Nephron progenitor cell (in vitro differentiated cells): ENCODE data around the gene HHIPL1.

Experiments used
- DNase-seq: peaks from one replicate; pipeline ENCODE4 v3.0.0; 2021
- H3K27ac Mint-ChIP-seq: 2 replicates; pipeline ENCODE4 v1.8.0; 2021; ENCODE audit warnings: mild to moderate bottlenecking, moderate library complexity, mixed read lengths
- H3K27me3 Mint-ChIP-seq: 2 replicates; pipeline ENCODE4 v1.8.0; 2021; ENCODE audit warnings: mild to moderate bottlenecking, low read depth, mixed read lengths; ENCODE audit not compliant: poor library complexity
- H3K36me3 Mint-ChIP-seq: 2 replicates; pipeline ENCODE4 v1.8.0; 2021; ENCODE audit warnings: low read depth, mixed read lengths
- H3K4me1 Mint-ChIP-seq: 2 replicates; pipeline ENCODE4 v1.8.0; 2021; ENCODE audit warnings: mixed read lengths
- H3K4me3 Mint-ChIP-seq: 2 replicates; pipeline ENCODE4 v1.8.0; 2021; ENCODE audit warnings: mild to moderate bottlenecking, moderate library complexity, mixed read lengths
- H3K9me3 Mint-ChIP-seq: 2 replicates; pipeline ENCODE4 v1.8.0; 2021; ENCODE audit warnings: mild to moderate bottlenecking, moderate library complexity, mixed read lengths
- CTCF ChIP-seq: fragments of 200-600 bp; sonication (generic); IDR thresholded peaks from 2 replicates; pipeline ENCODE4 v1.5.0; 2021; ENCODE audit warnings: antibody characterized with exemption

HHIPL1 gene

GRCh38 chr14:99715266-99716000, 70.5 kb downstream of the HHIPL1 start:
- TF ChIP-seq CTCF, result no peak
- Mint-ChIP-seq H3K4me3 (no peak overlapping the region), H3K27ac (no peak overlapping the region), H3K36me3 (no peaks in the 10 kb centered on the region), H3K9me3 (no peaks in the 10 kb centered on the region), H3K27me3 (peaks cover 14% of the 10 kb centered on the region), H3K4me1 (peaks cover 8% of the 10 kb centered on the region)
- DNase-seq, result no peak

GRCh38 chr14:99716091-99716849, 71.3 kb downstream of the HHIPL1 start:
- H3K27ac Mint-ChIP-seq, result no peak overlapping the region
- peaks cover 18% of the 10 kb centered on the region for H3K27me3 Mint-ChIP-seq
- DNase-seq, result no peak
- no peak overlapping the region for H3K4me3 Mint-ChIP-seq
- no peaks in the 10 kb centered on the region for H3K36me3 Mint-ChIP-seq
- H3K9me3 Mint-ChIP-seq, result no peaks in the 10 kb centered on the region
- H3K4me1 Mint-ChIP-seq, result peaks cover 8% of the 10 kb centered on the region
- no peak for TF ChIP-seq CTCF

- Mint-ChIP-seq H3K9me3 (no peaks in the 10 kb centered on the region), H3K27ac (no peak overlapping the region), H3K4me3 (no peak overlapping the region), H3K36me3 (no peaks in the 10 kb centered on the region), H3K27me3 (peaks cover 18% of the 10 kb centered on the region), H3K4me1 (peaks cover 8% of the 10 kb centered on the region)
- TF ChIP-seq CTCF, result no peak
- DNase-seq, result no peak
Observed at GRCh38 chr14:99716850-99717681, 72.1 kb downstream of the HHIPL1 start.

GRCh38 chr14:99717682-99718013, 72.7 kb downstream of the HHIPL1 start:
- no peak for TF ChIP-seq CTCF
- H3K9me3 Mint-ChIP-seq, result no peaks in the 10 kb centered on the region
- peaks cover 8% of the 10 kb centered on the region for H3K4me1 Mint-ChIP-seq
- H3K27ac Mint-ChIP-seq, result no peak overlapping the region
- H3K4me3 Mint-ChIP-seq, result no peak overlapping the region
- DNase-seq, result no peak
- H3K27me3 Mint-ChIP-seq, result peaks cover 18% of the 10 kb centered on the region
- H3K36me3 Mint-ChIP-seq, result no peaks in the 10 kb centered on the region

GRCh38 chr14:99718031-99718810, 73.3 kb downstream of the HHIPL1 start:
- Mint-ChIP-seq H3K36me3 (no peaks in the 10 kb centered on the region), H3K27ac (no peak overlapping the region), H3K9me3 (no peaks in the 10 kb centered on the region), H3K4me1 (peaks cover 8% of the 10 kb centered on the region), H3K27me3 (peaks cover 12% of the 10 kb centered on the region), H3K4me3 (no peak overlapping the region)
- no peak for TF ChIP-seq CTCF
- DNase-seq, result no peak
